Loucy (cell line): ENCODE results near the gene SOBP.
A peak's percentile ranks its signal among the peaks of the same experiment; 100 is the strongest.

Experiments
- H2AFZ ChIP-seq: fragments of 200-600 bp; sonication (generic); 2 replicates; pipeline ENCODE4 v1.6.0; 2016; ENCODE audit warnings: antibody characterized with exemption, mild to moderate bottlenecking, low read length, moderate library complexity
- H3F3A ChIP-seq: fragments of 200-600 bp; 2 replicates; pipeline ENCODE4 v1.6.0; 2016; ENCODE audit warnings: antibody characterized with exemption, low read depth, mild to moderate bottlenecking
- H3K27me3 ChIP-seq: fragments of 200-600 bp; sonication (generic); 2 replicates; pipeline ENCODE4 v1.6.1; 2014; ENCODE audit warnings: low read length, mild to moderate bottlenecking; ENCODE audit not compliant: insufficient read depth, poor library complexity, severe bottlenecking
- H3K36me3 ChIP-seq: fragments of 200-600 bp; sonication (generic); 2 replicates; pipeline ENCODE4 v1.6.1; 2016; ENCODE audit warnings: low read length; ENCODE audit not compliant: insufficient read depth
- H3K4me1 ChIP-seq: fragments of 200-600 bp; sonication (generic); 2 replicates; pipeline ENCODE4 v1.5.1; 2014; ENCODE audit warnings: low read length, mild to moderate bottlenecking; ENCODE audit not compliant: insufficient read depth, poor library complexity, severe bottlenecking
- H3K4me2 ChIP-seq: fragments of 200-600 bp; sonication (generic); 2 replicates; pipeline ENCODE4 v1.6.0; 2014; ENCODE audit warnings: antibody characterized with exemption, low read length, low read depth, mild to moderate bottlenecking; ENCODE audit not compliant: poor library complexity, severe bottlenecking
- H3K4me3 ChIP-seq: fragments of 200-600 bp; sonication (generic); 2 replicates; pipeline ENCODE4 v1.5.1; 2014; ENCODE audit warnings: low read length, mild to moderate bottlenecking, mixed read lengths; ENCODE audit not compliant: poor library complexity, severe bottlenecking
- H3K79me2 ChIP-seq: fragments of 200-600 bp; sonication (generic); 2 replicates; pipeline ENCODE4 v1.6.1; 2014; ENCODE audit warnings: low read length; ENCODE audit not compliant: insufficient read depth
- H3K9ac ChIP-seq: fragments of 200-600 bp; sonication (generic); 2 replicates; pipeline ENCODE4 v1.6.0; 2014; ENCODE audit warnings: mild to moderate bottlenecking, low read depth, low read length, moderate library complexity; ENCODE audit not compliant: poor library complexity, severe bottlenecking
- H3K9me2 ChIP-seq: fragments of 200-600 bp; sonication (generic); replicated peaks from 2 replicates; pipeline ENCODE4 v1.6.1; 2016; ENCODE audit warnings: low read depth, low read length, mixed read lengths
- H3K9me3 ChIP-seq: fragments of 200-600 bp; sonication (generic); 2 replicates; pipeline ENCODE4 v1.6.1; 2014; ENCODE audit warnings: mild to moderate bottlenecking, antibody characterized with exemption, low read length, low read depth; ENCODE audit not compliant: insufficient read depth
- H4K20me1 ChIP-seq: fragments of 200-600 bp; sonication (generic); 2 replicates; pipeline ENCODE4 v1.6.0; 2014; ENCODE audit warnings: antibody characterized with exemption, low read length, mild to moderate bottlenecking; ENCODE audit not compliant: insufficient read depth, poor library complexity, severe bottlenecking
- CTCF ChIP-seq: fragments of 200-600 bp; sonication (generic); conservative IDR thresholded peaks from 2 replicates; pipeline ENCODE4 v1.5.1; 2014; ENCODE audit warnings: mild to moderate bottlenecking, antibody characterized with exemption, low read length
- EZH2phosphoT487 ChIP-seq: fragments of 200-600 bp; IDR thresholded peaks from 2 replicates; pipeline ENCODE4 v1.6.1; 2018; ENCODE audit warnings: antibody characterized with exemption, mild to moderate bottlenecking, moderate library complexity, borderline replicate concordance

The SOBP gene

GRCh38 chr6:107495196-107495643 is 5.3 kb downstream of the SOBP start:
- no peaks in the 10 kb centered on the region for H3K9me2 ChIP-seq
- peaks cover 20% of the 10 kb centered on the region for H4K20me1 ChIP-seq
- H3K4me2 ChIP-seq = peak overlapping the region; percentile 93
- peaks cover 84% of the 10 kb centered on the region for H3K79me2 ChIP-seq
- no peak overlapping the region for H2AFZ ChIP-seq
- no peaks in the 10 kb centered on the region for H3K9me3 ChIP-seq
- peak overlapping the region; percentile 89 for H3K4me3 ChIP-seq
- no peaks in the 10 kb centered on the region for H3K27me3 ChIP-seq
- no peak overlapping the region for H3K9ac ChIP-seq
- no peaks in the 10 kb centered on the region for H3K36me3 ChIP-seq
- TF ChIP-seq EZH2phosphoT487 (no peak), CTCF (no peak)
- H3F3A ChIP-seq = peaks cover 2% of the 10 kb centered on the region; the same call in 1 of the 2 replicates
- peaks cover 81% of the 10 kb centered on the region for H3K4me1 ChIP-seq

DNA sequence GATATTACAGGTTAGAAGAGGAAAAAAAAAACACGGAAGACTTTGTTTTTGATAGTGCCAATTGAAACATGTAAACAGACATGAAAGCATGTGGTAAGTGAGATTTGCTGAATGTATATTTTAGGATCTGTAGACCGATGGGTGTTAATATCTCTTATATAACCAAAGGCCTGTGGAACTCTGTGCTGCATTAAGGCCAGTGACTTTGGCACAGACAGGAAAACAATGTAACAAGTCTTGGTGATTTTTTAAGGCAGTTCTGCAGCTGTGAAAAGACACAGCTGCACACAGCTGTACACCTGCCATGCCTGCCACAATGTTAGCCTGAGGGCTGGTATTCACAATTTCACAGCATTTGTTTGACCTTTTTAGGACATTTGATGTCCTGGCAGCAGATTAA is 6.1 kb downstream of the SOBP start:
- no peaks in the 10 kb centered on the region for H3K9me2 ChIP-seq

DNA sequence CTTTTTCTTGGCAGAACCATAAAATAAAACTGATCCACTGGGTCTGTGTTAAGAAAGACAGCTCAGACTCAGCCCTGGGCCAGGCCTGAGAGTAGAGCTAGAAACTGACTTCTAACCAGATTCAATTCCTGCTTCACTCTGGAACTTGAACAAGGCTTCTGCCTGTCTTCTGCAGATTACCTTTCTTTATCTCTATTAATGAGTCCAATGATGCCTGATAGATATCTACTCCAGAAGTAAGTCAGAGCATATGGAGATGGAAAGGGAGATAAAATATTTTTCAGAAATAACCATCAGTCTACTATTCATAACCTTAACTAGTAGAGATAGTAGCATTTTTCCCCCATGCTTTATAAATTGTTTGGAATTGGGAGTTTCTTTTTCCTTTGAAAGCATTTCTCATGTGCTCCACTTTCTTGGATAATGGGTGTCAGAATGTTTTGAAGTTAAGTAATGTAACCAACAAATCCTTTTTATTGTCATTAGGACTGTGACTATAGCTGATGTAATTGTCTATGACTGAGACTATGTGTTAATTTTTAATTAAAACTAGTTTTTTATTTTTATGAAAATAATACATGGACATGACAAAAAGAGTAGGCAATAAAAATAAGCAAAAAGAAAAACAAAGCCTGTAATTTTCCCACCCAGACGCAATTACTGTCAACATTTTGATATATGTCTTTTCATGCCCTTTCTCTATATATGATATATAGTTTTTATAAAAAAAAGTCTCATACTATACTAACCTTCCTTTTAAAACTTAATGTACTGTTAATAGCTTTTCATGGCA is 7.2 kb downstream of the SOBP start:
- Histone ChIP-seq H3K9ac (no peak overlapping the region), H3K27me3 (no peaks in the 10 kb centered on the region), H2AFZ (no peak overlapping the region), H3K4me2 (peak overlapping the region; percentile 93), H3F3A (peaks cover 2% of the 10 kb centered on the region; the same call in 1 of the 2 replicates), H4K20me1 (peaks cover 23% of the 10 kb centered on the region), H3K79me2 (peaks cover 81% of the 10 kb centered on the region), H3K9me2 (no peaks in the 10 kb centered on the region), H3K9me3 (no peaks in the 10 kb centered on the region), H3K36me3 (no peaks in the 10 kb centered on the region), H3K4me3 (no peak overlapping the region), H3K4me1 (peaks cover 80% of the 10 kb centered on the region)
- no peak for TF ChIP-seq CTCF
- TF ChIP-seq EZH2phosphoT487 = no peak

More for the DNA sequence above, 6.1 kb downstream of the SOBP start:
- Histone ChIP-seq H3K9ac (no peak overlapping the region), H3K36me3 (no peaks in the 10 kb centered on the region), H3K27me3 (no peaks in the 10 kb centered on the region), H2AFZ (no peak overlapping the region), H3K4me2 (peak overlapping the region; percentile 93), H3K79me2 (peaks cover 81% of the 10 kb centered on the region), H3K9me3 (no peaks in the 10 kb centered on the region), H3K4me3 (peak overlapping the region; percentile 89), H4K20me1 (peaks cover 20% of the 10 kb centered on the region), H3F3A (peaks cover 2% of the 10 kb centered on the region; the same call in 1 of the 2 replicates), H3K4me1 (peaks cover 82% of the 10 kb centered on the region)
- TF ChIP-seq CTCF = no peak
- no peak for TF ChIP-seq EZH2phosphoT487
